NCI-H2107 (cell line): ENCODE data around the gene RPL37.
"Not testable (repeated sequence)": the region's sequence is repeated elsewhere in the genome, so short reads cannot be mapped to it uniquely, and the experiment has no call there.

Experiments
- DNase-seq: peaks from one replicate; lab custom pipeline; 2025; lab: John Stamatoyannopoulos, UW

RPL37 gene

GRCh38 chr5:40834849-40835787 is at the start of gene RPL37:
Gene RPL37 (minus strand): TSS chr5:40835222. CDS start chr5:40835185, 37 bp downstream.
- DNase-seq, result peak; percentile 92

DNA sequence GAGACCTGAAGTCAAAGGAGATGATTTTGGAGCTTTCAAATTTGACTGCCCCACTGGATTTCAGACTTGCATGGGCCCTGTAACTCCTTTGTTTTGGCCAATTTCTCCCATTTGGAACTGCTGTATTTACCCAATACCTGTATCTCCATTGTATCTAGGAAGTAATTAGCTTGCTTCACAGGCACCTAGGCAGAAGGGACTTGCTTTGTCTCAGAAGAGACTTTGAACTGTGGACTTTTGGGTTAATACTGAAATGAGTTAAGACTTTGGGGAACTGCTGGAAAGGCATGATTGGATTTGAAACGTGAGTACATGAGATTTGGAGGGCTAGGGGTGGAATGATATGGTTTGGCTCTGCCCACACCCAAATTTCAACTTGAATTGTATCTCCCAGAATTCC is 48.0 kb upstream of the RPL37 start:
- not testable (repeated sequence) for DNase-seq

DNA sequence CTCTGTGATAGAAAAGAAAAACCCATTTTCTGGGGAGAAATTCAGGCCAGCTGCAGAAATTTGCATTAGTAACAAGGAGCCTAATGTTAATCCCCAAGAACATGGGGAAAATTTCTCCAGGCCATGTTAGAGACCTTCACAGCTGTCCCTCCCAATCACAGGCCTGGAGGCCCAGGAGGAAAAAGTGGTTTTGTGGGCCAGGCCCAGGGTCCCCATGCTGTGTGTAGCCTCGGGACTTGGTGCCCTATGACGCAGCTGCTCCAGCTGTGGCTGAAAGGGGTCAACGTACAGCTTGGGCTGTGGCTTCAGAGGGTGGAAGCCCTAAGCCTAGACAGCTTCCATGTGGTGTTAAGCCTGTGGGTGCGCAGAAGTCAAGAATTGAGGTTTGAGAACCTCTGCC is 47.3 kb upstream of the RPL37 start:
- DNase-seq, result no peak

DNA sequence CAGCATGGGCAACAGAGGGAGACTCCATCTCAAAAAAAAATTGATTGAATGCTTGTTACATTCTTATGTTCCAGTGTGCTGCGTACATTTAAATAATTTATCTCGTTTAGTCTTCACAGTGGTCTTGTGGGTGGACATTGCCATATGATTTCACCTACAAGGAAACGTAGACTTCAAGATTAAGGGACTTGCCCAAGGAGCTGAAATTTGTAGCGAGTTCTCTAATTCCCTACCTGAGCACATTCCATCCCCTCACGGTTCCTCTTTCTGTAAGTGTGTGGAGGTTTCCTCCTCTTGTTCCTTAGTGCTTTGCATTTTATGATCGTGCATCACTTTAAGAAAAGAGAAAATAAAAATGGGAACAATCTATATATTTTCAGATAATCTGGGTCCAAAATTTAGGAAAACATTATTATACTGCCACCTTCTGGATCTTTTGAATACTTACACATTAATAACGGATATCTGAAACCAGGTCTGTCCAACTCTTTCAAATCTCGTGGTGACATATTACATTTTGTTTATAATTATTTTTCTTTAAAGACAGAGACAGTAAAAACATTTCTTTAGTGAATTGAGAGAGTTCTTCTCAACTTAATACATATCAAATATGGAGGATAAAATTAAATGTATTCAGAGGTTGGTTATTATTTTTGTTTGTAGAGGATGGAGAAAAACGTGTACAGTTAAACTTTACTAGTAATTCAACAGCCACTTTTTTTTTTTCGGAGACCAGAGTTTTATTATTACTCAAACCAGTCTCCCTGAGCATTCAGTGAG is 44.3 kb upstream of the RPL37 start:
- peak; percentile 2 for DNase-seq

- DNase-seq, result no peak
These were observed 42.5 kb upstream of the RPL37 start for GRCh38 chr5:40877371-40877988.

GRCh38 chr5:40875958-40876357 is 40.9 kb upstream of the RPL37 start:
- DNase-seq, result no peak

- no peak for DNase-seq
These were observed 38.4 kb upstream of the RPL37 start for GRCh38 chr5:40873286-40873880.

GRCh38 chr5:40872253-40872652 is 37.2 kb upstream of the RPL37 start:
- not testable (repeated sequence) for DNase-seq

- no peak for DNase-seq
These were observed 36.2 kb upstream of the RPL37 start for GRCh38 chr5:40871177-40871576.

- no peak for DNase-seq
These were observed 34.4 kb upstream of the RPL37 start for GRCh38 chr5:40869384-40869783.

DNA sequence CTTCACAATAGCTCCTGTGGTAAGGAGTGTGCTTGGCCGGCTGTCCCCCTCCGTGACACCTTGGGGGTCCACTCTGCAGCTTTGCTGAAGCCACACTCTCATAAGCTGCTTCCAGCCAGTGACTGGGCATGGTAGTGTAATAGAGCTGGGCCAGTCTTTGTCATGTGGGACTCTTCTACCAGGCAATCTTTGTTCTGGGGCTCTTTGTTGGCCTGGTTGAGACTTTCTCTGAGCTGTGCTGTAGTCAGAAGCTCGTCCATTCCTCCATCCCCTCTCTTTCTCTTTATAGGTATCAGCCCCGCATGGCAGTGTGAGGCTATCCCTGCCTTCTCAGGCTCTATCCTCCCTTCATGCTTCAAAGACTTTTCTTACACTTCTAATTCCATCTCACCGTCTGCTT is 31.8 kb upstream of the RPL37 start:
- DNase-seq, result no peak

DNA sequence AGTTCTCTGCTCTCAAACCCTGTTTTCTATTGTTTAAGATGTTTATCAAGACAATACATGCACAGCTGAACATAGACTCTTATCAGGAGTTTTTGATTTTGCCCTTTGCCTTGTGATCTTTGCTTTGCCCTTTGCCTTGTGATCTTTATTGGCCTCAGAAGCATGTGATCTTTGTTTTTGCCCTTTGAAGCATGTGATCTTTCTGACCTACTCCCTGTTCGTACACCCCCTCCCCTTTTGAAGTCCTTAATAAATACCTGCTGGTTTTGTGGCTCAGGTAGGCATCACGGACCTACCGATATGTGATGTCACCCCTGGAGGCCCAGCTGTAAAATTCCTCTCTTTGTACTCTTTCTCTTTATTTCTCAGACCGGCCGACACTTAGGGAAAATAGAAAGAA is 30.0 kb upstream of the RPL37 start:
- DNase-seq, result not testable (repeated sequence)

DNA sequence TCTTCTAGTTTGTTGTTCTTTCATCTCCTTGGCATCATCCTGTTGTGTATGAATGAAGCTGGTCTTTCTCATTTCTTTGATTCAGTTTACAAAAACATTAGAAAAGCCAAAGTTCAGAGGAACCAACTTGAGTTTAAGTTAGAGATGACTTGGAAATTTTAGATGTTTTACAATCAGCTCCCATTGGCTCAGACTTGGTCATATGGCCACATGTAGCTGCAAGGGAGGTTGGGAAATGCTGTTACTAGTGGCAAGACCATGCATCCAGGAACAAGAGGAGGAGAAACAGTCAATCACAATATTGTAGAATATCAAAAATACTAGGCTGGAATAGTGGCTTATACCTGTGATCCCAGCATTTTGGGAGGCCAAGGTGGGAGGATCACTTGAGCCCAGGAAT is 25.7 kb upstream of the RPL37 start:
- DNase-seq, result no peak

GRCh38 chr5:40853632-40854192 is 18.7 kb upstream of the RPL37 start:
- DNase-seq, result no peak

DNA sequence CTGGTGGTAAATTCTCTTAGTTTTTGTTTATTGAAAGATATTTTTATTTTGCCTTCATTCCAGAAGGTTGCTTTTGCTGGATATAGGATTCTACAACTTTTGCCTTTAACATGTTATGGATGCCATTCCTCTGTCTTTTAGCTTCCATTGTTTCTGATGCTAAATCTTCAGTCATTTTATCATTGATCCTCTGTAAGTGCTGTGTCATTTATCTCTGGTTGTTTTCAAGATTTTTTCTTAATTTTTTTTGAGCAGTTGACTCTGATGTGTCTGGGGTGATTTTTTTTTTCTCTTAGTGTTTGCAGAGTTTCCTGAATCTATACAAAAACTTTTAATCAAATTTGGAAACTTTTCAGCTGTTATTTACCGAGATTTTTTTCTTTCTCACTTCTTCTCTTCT is 12.5 kb upstream of the RPL37 start:
- no peak for DNase-seq

DNA sequence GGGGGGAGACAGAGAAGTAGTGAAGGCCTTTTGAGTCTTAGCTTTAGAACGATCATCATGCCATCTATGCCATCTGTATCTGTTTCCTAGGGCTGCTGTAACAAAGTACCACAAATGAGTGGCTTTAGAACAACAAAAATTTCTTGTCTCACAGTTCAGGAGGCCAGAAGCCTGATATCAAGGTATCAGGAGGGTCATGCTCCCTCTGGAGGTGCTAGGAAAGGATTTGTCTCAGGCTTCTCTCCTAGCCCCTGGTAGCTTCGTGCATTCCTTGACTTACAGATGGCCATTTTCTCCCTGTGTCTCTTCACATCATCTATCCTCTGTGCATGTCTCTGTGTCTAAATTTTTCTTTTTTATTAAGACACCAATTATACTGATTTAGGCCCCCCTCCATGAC is 11.3 kb upstream of the RPL37 start:
- DNase-seq, result no peak

- no peak for DNase-seq
These were observed 9.5 kb upstream of the RPL37 start for GRCh38 chr5:40844565-40844964.

- no peak for DNase-seq
These were observed 7.3 kb upstream of the RPL37 start for GRCh38 chr5:40842351-40842750.

DNA sequence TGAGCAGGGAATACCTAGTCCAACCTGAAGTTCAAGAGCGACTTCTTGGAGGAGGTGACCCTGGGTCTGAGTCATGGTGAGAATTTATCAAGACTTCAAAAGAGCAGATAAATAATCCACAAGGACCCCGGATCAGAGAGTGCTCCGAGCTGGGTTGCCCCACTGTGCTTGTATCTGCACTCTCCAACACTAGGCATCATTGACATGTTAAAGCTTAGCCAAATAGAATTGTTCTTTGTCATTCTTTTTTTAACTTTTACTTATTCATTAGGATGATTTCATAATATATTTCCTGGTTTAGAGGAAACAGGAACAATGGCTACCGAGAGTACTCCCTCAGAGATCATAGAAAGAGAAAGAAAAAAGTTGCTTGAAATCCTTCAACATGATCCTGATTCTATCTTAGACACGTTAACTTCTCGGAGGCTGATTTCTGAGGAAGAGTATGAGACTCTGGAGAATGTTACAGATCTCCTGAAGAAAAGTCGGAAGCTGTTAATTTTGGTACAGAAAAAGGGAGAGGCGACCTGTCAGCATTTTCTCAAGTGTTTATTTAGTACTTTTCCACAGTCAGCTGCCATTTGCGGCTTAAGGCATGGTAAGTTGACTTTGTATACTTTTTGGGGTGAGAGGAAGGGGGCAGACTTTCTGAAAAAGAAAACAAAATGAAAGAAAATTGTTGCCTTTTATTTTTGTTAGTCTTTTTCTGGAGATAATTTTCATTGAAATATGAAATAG is 6.2 kb upstream of the RPL37 start, which contains the start of gene CARD6:
Gene CARD6 (plus strand): TSS at position 300 of the 738 bp plus-strand sequence. CDS start 16 bp downstream, at position 316.
- no peak for DNase-seq

- DNase-seq, result no peak
These were observed 3.1 kb upstream of the RPL37 start for GRCh38 chr5:40838086-40838485.

DNA sequence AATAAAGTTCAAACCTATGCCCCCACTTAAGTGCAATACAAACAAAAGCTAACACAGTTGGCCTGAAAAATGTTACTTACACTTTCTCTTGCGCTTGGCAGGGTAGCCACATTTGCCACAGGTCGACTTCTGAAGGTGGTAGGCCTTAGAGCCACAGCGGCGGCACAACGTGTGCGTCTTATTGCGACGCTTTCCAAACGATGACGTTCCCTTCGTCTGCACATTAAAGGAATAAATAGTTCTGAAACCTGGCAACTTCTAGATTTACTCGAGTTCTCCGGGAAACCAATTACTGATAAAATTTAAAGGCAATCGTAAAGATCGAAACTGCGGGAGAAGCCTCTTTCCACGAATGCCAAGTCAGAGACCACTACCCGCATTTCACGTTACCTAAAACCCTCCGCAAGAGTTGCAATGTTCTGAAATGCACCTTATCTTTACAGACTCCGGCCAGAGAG is 602 bp downstream of the RPL37 start:
- no peak for DNase-seq
